ENCODE results near the gene APC.

DNA sequence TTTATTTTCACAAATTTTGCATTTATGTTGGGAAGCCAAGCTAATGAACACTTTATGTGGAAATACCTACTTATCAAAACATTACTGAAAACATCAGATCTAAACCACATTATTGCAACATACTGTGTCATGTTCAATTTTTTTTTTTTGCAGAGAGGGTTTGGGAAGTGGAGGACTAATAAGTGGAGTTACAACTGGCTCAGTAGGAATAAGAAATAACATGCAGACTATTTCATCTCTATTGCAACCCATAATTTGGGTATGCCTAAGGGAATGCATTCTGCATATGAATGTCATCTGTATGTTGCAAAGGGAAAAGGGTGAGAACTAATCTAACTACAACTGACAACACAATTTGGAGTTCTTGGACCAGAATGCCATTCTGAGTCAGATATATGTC lies 41.8 kb downstream of the APC start:
- TF ChIP-seq, protein P1, sequence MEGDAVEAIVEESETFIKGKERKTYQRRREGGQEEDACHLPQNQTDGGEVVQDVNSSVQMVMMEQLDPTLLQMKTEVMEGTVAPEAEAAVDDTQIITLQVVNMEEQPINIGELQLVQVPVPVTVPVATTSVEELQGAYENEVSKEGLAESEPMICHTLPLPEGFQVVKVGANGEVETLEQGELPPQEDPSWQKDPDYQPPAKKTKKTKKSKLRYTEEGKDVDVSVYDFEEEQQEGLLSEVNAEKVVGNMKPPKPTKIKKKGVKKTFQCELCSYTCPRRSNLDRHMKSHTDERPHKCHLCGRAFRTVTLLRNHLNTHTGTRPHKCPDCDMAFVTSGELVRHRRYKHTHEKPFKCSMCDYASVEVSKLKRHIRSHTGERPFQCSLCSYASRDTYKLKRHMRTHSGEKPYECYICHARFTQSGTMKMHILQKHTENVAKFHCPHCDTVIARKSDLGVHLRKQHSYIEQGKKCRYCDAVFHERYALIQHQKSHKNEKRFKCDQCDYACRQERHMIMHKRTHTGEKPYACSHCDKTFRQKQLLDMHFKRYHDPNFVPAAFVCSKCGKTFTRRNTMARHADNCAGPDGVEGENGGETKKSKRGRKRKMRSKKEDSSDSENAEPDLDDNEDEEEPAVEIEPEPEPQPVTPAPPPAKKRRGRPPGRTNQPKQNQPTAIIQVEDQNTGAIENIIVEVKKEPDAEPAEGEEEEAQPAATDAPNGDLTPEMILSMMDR (conservative IDR thresholded peaks at IDR 0.05), result no peak
- TF ChIP-seq ZFX (IDR thresholded peaks at IDR 0.05), result no peak
